Measurements from ENCODE around the gene GAL3ST3.

GAL3ST3 gene

GRCh38 chr11:66047541-66048365 is 1.2 kb downstream of the GAL3ST3 start:
- H3K4me1 ChIP-seq (ENCODE audit: insufficient read depth, low read length) = peaks cover 25% of the 10 kb centered on the region
- no peak overlapping the region for H3K4me3 ChIP-seq (ENCODE audit: low read depth in 1 of 2, low read length in 2 of 2)
- H3K27ac ChIP-seq (ENCODE audit: low read length) = no peak overlapping the region
- peaks cover 5% of the 10 kb centered on the region; the same call in 1 of the 2 replicates for H3K36me3 ChIP-seq (ENCODE audit: insufficient read depth, low read length)
- H3K9me3 ChIP-seq (ENCODE audit: insufficient read depth, low read length, severe bottlenecking) = no peaks in the 10 kb centered on the region
- DNase-seq (no peak), ATAC-seq (ENCODE audit: insufficient read depth, low read depth) (no peak)
- H3K27me3 ChIP-seq (ENCODE audit: insufficient read depth, low read length, poor library complexity) = no peaks in the 10 kb centered on the region
- H4K20me1 ChIP-seq (ENCODE audit: insufficient read depth, low read length) = 0 out of 2 replicates have a peak, but pooled peaks cover 1% of the 10 kb centered on the region
- no peak overlapping the region for H2AFZ ChIP-seq (ENCODE audit: low read depth, low read length)
- no peak overlapping the region for H3K9ac ChIP-seq (ENCODE audit: low read depth, low read length)
- peaks cover 6% of the 10 kb centered on the region for H3K79me2 ChIP-seq (ENCODE audit: insufficient read depth, low read length)
- TF ChIP-seq CTCF (IDR thresholded peaks at IDR 0.05; ENCODE audit: borderline replicate concordance, extremely low read depth, low read length, poor library complexity, severe bottlenecking) = no peak
- H3K4me2 ChIP-seq (ENCODE audit: insufficient read depth, low read length) = no peak overlapping the region

- Histone ChIP-seq H3K4me1 (ENCODE audit: insufficient read depth, low read length) (peaks cover 25% of the 10 kb centered on the region), H3K27me3 (ENCODE audit: insufficient read depth, low read length, poor library complexity) (no peaks in the 10 kb centered on the region), H2AFZ (ENCODE audit: low read depth, low read length) (no peak overlapping the region), H3K4me2 (ENCODE audit: insufficient read depth, low read length) (no peak overlapping the region), H3K9ac (ENCODE audit: low read depth, low read length) (no peak overlapping the region), H3K27ac (ENCODE audit: low read length) (no peak overlapping the region), H3K4me3 (ENCODE audit: low read depth in 1 of 2, low read length in 2 of 2) (no peak overlapping the region), H4K20me1 (ENCODE audit: insufficient read depth, low read length) (no peaks in the 10 kb centered on the region), H3K36me3 (ENCODE audit: insufficient read depth, low read length) (no peaks in the 10 kb centered on the region), H3K9me3 (ENCODE audit: insufficient read depth, low read length, severe bottlenecking) (no peaks in the 10 kb centered on the region), H3K79me2 (ENCODE audit: insufficient read depth, low read length) (no peaks in the 10 kb centered on the region)
- TF ChIP-seq EZH2 (IDR thresholded peaks at IDR 0.05; ENCODE audit: borderline replicate concordance, low read depth, low read length, severe bottlenecking) (no peak), CTCF (IDR thresholded peaks at IDR 0.05; ENCODE audit: borderline replicate concordance, extremely low read depth, low read length, poor library complexity, severe bottlenecking) (no peak)
- no peak for DNase-seq
- ATAC-seq (ENCODE audit: insufficient read depth, low read depth) = no peak
Observed at GRCh38 chr11:66046901-66047300, 2.1 kb downstream of the GAL3ST3 start.

GRCh38 chr11:66045177-66045639 is 3.8 kb downstream of the GAL3ST3 start:
- Histone ChIP-seq H3K27ac (ENCODE audit: low read length) (no peak overlapping the region), H3K36me3 (ENCODE audit: insufficient read depth, low read length) (no peaks in the 10 kb centered on the region), H3K9ac (ENCODE audit: low read depth, low read length) (peak overlapping the region; percentile 18; the same call in 1 of the 2 replicates), H3K4me3 (ENCODE audit: low read depth in 1 of 2, low read length in 2 of 2) (peak overlapping the region in 1 of 2 experiments; percentile 25; a peak in 1 of 4 replicates), H3K27me3 (ENCODE audit: insufficient read depth, low read length, poor library complexity) (no peaks in the 10 kb centered on the region), H3K4me2 (ENCODE audit: insufficient read depth, low read length) (peak overlapping the region; percentile 59), H4K20me1 (ENCODE audit: insufficient read depth, low read length) (no peaks in the 10 kb centered on the region), H3K4me1 (ENCODE audit: insufficient read depth, low read length) (peaks cover 13% of the 10 kb centered on the region), H3K9me3 (ENCODE audit: insufficient read depth, low read length, severe bottlenecking) (no peaks in the 10 kb centered on the region), H2AFZ (ENCODE audit: low read depth, low read length) (peak overlapping the region; percentile 77), H3K79me2 (ENCODE audit: insufficient read depth, low read length) (no peaks in the 10 kb centered on the region)
- TF ChIP-seq CTCF (IDR thresholded peaks at IDR 0.05; ENCODE audit: borderline replicate concordance, extremely low read depth, low read length, poor library complexity, severe bottlenecking) (peak; percentile 97), EZH2 (IDR thresholded peaks at IDR 0.05; ENCODE audit: borderline replicate concordance, low read depth, low read length, severe bottlenecking) (no peak)
- DNase-seq (peak; percentile 89), ATAC-seq (ENCODE audit: insufficient read depth, low read depth) (peak; percentile 97)

Data from DND-41 (cell line).